Measurements from ENCODE around the gene ROBO2. TPM values are rescaled to one million over a fixed set of nuclear protein-coding genes. Genes with fewer than 3 reads are reported as not detected.

Gene ROBO2
- total and polyA plus RNA-seq, 10 of the 15 experiments (the other 5 are each of a cell fraction or from before 2014, with no cell fraction given), result 0.22 to 2.5 (median 0.81) TPM

DNA sequence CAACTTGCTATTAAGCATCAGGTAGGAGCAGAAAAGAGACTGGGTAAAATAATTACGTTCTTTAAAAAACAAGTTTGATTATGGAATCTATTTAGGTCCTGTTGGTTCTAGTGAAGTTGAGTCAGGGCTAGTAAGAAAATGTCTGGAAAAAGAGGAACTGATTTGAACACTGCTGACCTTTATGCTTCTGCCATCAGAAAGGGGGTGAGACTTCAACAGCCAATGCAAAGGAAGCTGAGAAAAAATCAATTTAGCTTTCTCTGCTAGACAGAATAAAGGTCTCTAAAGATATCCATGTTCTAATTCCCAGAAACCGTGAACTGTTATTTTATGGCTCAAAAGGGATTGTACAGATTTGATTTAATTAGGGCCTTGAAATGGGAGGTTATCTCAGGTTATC lies 157.5 kb downstream of the ROBO2 start:
- no peaks in the 10 kb centered on the region for H3K4me1 ChIP-seq (ENCODE audit: control insufficient read depth, insufficient read depth, low read length)
- no peak overlapping the region for H3K4me2 ChIP-seq (ENCODE audit: control insufficient read depth, insufficient read depth)
- SMC1A ChIA-PET (ENCODE audit: uncharacterized antibody, unreplicated experiment), result no interaction called here
- POLR2A ChIA-PET, result no interaction called here
- no peaks in the 10 kb centered on the region for H3K9me3 ChIP-seq (replicated peaks; ENCODE audit: control insufficient read depth, insufficient read depth, low read length)
- 3% methylated on average over 2 of the region's 2 CpGs for WGBS (ENCODE audit: insufficient coverage, insufficient replicate concordance, low lambda C conversion rate, missing lambda C conversion rate)
- no peak overlapping the region for H3K4me3 ChIP-seq
- H3K9ac ChIP-seq (ENCODE audit: control insufficient read depth, insufficient read depth, low read length), result no peak overlapping the region
- H2AFZ ChIP-seq (ENCODE audit: control insufficient read depth, low read depth, low read length), result no peak overlapping the region
- no peak for FAIRE-seq
- no peak for ATAC-seq
- H3K27ac ChIP-seq (ENCODE audit: control insufficient read depth, insufficient read depth), result no peak overlapping the region
- RAD21 ChIA-PET (ENCODE audit: unreplicated experiment), result no interaction called here
- H3K27me3 ChIP-seq (replicated peaks in 1 of 2; ENCODE audit: control insufficient read depth in 2 of 2, insufficient read depth in 2 of 2, low read length in 1 of 2), result no peaks in the 10 kb centered on the region
- DNase-seq (ENCODE audit: low read depth, low spot score), result no peak
- no peaks in the 10 kb centered on the region for H4K20me1 ChIP-seq (ENCODE audit: control insufficient read depth, insufficient read depth)
- H3K36me3 ChIP-seq (ENCODE audit: control insufficient read depth in 2 of 2, insufficient read depth in 2 of 2, low read length in 1 of 2), result no peaks in the 10 kb centered on the region
- intact Hi-C loops (cut with micrococcal nuclease; ENCODE audit: unreplicated experiment) (no loop called here), in situ Hi-C loops (cut with MboI) (no loop called here)
- H3K79me2 ChIP-seq (ENCODE audit: control insufficient read depth, insufficient read depth, low read length), result no peaks in the 10 kb centered on the region
- BruUV-seq (replicated peaks), result no TSS peak
- CTCF ChIA-PET, result no interaction called here
- TF ChIP-seq PAX5 (IDR thresholded peaks at IDR 0.05; ENCODE audit: borderline replicate concordance, low read depth, low read length) (no peak), CBFB (IDR thresholded peaks at IDR 0.05; ENCODE audit: low read depth) (no peak), SP1 (IDR thresholded peaks at IDR 0.05; ENCODE audit: low read depth, low read length) (no peak), RBBP5 (conservative IDR thresholded peaks at IDR 0.05) (no peak), ZBED1 (IDR thresholded peaks at IDR 0.05; ENCODE audit: borderline replicate concordance) (no peak), POLR2AphosphoS5 (IDR thresholded peaks at IDR 0.05; ENCODE audit: low read length) (no peak), CBX3 (IDR thresholded peaks at IDR 0.05; ENCODE audit: borderline replicate concordance, low read depth) (no peak), BRCA1 (IDR thresholded peaks at IDR 0.05; ENCODE audit: low read depth, low read length) (no peak)
- TF ChIP-seq, protein P1, sequence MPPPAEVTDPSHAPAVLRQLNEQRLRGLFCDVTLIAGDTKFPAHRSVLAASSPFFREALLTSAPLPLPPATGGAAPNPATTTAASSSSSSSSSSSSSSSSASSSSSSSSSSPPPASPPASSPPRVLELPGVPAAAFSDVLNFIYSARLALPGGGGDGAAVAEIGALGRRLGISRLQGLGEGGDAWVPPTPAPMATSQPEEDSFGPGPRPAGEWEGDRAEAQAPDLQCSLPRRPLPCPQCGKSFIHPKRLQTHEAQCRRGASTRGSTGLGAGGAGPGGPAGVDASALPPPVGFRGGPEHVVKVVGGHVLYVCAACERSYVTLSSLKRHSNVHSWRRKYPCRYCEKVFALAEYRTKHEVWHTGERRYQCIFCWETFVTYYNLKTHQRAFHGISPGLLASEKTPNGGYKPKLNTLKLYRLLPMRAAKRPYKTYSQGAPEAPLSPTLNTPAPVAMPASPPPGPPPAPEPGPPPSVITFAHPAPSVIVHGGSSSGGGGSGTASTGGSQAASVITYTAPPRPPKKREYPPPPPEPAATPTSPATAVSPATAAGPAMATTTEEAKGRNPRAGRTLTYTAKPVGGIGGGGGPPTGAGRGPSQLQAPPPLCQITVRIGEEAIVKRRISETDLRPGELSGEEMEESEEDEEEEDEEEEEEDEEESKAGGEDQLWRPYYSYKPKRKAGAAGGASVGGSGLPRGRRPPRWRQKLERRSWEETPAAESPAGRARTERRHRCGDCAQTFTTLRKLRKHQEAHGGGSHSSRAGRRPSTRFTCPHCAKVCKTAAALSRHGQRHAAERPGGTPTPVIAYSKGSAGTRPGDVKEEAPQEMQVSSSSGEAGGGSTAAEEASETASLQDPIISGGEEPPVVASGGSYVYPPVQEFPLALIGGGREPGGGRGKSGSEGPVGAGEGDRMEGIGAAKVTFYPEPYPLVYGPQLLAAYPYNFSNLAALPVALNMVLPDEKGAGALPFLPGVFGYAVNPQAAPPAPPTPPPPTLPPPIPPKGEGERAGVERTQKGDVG (CRISPR knock-in tag; IDR thresholded peaks at IDR 0.05), result no peak
- TF ChIP-seq, protein P2, sequence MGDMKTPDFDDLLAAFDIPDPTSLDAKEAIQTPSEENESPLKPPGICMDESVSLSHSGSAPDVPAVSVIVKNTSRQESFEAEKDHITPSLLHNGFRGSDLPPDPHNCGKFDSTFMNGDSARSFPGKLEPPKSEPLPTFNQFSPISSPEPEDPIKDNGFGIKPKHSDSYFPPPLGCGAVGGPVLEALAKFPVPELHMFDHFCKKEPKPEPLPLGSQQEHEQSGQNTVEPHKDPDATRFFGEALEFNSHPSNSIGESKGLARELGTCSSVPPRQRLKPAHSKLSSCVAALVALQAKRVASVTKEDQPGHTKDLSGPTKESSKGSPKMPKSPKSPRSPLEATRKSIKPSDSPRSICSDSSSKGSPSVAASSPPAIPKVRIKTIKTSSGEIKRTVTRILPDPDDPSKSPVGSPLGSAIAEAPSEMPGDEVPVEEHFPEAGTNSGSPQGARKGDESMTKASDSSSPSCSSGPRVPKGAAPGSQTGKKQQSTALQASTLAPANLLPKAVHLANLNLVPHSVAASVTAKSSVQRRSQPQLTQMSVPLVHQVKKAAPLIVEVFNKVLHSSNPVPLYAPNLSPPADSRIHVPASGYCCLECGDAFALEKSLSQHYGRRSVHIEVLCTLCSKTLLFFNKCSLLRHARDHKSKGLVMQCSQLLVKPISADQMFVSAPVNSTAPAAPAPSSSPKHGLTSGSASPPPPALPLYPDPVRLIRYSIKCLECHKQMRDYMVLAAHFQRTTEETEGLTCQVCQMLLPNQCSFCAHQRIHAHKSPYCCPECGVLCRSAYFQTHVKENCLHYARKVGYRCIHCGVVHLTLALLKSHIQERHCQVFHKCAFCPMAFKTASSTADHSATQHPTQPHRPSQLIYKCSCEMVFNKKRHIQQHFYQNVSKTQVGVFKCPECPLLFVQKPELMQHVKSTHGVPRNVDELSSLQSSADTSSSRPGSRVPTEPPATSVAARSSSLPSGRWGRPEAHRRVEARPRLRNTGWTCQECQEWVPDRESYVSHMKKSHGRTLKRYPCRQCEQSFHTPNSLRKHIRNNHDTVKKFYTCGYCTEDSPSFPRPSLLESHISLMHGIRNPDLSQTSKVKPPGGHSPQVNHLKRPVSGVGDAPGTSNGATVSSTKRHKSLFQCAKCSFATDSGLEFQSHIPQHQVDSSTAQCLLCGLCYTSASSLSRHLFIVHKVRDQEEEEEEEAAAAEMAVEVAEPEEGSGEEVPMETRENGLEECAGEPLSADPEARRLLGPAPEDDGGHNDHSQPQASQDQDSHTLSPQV (IDR thresholded peaks at IDR 0.05), result no peak
- TF ChIP-seq, protein P3, sequence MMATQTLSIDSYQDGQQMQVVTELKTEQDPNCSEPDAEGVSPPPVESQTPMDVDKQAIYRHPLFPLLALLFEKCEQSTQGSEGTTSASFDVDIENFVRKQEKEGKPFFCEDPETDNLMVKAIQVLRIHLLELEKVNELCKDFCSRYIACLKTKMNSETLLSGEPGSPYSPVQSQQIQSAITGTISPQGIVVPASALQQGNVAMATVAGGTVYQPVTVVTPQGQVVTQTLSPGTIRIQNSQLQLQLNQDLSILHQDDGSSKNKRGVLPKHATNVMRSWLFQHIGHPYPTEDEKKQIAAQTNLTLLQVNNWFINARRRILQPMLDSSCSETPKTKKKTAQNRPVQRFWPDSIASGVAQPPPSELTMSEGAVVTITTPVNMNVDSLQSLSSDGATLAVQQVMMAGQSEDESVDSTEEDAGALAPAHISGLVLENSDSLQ (IDR thresholded peaks at IDR 0.05), result no peak
- TF ChIP-seq, protein P4, sequence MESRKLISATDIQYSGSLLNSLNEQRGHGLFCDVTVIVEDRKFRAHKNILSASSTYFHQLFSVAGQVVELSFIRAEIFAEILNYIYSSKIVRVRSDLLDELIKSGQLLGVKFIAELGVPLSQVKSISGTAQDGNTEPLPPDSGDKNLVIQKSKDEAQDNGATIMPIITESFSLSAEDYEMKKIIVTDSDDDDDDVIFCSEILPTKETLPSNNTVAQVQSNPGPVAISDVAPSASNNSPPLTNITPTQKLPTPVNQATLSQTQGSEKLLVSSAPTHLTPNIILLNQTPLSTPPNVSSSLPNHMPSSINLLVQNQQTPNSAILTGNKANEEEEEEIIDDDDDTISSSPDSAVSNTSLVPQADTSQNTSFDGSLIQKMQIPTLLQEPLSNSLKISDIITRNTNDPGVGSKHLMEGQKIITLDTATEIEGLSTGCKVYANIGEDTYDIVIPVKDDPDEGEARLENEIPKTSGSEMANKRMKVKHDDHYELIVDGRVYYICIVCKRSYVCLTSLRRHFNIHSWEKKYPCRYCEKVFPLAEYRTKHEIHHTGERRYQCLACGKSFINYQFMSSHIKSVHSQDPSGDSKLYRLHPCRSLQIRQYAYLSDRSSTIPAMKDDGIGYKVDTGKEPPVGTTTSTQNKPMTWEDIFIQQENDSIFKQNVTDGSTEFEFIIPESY (IDR thresholded peaks at IDR 0.05), result no peak

Data from GM12878 (cell line).